GM03348 (cell line): ENCODE measurements around the gene ALOXE3.
"Not testable (repeated sequence)": the region's sequence is repeated elsewhere in the genome, so short reads cannot be mapped to it uniquely, and the experiment has no call there.

Source experiments
- DNase-seq: peaks from one replicate; pipeline ENCODE4 v3.0.0; 2012; ENCODE audit warnings: low spot score

Gene ALOXE3

DNA sequence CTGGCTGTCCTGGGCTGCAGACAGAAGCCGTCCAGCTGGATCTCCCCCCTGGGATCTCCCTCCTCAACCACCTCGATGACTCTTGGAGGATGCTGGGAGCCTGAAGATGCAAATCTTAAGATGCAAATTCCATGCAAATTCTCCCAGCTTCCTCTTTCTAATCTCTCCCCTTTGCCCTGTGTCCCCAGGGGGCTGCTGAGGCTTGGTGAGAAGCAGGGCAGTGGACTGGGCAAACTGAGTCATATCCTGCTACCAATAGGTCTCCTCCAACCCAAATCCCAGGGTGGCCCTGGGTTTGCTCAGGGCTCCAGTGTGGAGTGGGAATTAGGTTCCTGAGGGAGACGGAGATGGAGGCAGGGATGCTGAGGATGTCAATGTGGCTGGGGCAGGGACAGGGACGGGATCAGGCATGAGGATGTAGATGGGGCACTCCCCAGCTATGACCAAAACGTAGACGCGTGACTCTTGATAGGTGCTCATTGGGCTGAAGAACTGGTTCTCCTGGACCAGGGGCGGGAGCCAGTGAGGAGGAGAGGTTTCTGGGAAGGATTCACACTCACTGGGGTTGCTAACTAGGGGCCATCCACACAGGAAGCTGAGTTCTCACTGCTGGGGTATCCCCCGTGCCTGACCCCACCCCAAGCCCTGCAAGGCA is 27.2 kb downstream of the ALOXE3 start:
- no peak for DNase-seq

DNA sequence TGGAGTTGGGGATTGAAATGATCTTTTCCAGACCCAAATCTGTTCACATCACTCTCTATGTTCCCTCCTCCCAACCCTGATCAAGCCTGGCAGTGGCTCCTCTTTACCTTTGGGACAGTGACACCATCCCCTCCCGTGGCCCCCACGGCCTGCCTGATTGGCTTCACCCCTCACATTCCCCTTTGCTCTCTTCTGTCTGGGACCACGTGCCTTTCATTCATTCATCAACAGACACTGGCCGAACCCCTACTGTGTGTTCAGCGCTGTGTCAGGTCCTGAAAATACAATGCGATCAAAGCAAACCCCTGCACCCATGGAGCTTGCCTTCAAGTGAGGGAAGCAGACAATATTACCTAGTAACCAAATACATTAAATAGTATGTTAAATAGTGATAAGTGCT is 28.6 kb downstream of the ALOXE3 start:
- DNase-seq, result no peak

DNA sequence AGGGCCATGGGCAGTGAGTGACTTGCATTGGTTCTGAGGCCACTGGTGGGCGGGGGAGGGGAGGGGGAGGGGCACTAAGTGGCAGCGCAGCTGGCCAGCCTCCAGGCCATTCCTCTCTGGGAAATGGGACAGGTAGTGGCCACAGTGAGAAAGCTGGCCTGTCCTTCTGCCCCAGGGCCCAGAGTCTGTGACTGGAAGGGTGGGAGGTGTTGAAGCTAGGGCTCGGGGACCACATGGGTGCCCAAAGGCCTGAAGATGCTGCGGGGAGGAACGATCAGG is 30.4 kb downstream of the ALOXE3 start:
- DNase-seq, result no peak

DNA sequence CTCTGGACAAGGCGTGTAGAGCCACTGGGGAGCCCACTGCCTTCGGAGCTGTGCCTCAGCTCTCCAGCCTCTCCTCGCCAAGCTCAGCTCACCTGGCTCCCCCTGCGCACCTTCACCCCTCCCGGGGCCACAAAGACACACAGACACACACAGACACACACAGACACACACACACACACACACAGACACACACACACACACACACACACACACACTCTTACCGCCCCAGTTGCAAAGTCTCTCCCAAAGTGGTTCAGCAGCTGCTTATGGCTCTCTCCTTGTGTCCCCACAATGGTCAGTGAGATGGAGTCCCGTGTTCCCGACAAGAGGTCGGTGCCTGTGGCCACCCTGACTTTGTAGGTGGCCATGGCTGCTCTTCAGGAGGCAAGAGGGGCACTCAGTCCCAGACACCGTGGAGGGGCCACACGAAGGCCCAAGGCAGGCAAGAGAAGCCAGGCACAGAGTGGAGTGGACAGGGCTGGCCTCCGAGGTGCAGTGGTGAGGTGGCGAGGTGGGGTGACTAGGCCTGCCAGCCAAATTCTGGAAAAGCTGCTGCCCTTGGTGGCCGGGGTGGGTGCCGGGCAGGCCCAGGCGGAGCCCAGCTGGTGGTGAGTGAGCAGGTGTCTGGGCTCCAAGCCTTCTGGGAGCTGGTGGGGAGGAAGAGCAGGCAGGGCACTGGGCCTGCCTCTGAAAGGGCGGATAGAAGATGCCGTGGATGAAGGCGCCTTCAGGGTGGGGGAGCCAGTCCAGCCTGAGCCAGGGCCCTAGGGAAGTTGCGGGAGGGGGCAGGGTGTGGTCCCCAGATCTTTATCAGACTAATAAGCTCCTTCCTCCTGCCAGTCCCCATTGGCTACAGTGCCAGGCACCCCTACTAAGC is 31.0 kb downstream of the ALOXE3 start, which contains the start of gene ALOX12B:
ALOX12B (minus strand) TSS at position 642 of the 877 bp plus-strand sequence; CDS start at position 368, 274 bp downstream.
- DNase-seq, result no peak

DNA sequence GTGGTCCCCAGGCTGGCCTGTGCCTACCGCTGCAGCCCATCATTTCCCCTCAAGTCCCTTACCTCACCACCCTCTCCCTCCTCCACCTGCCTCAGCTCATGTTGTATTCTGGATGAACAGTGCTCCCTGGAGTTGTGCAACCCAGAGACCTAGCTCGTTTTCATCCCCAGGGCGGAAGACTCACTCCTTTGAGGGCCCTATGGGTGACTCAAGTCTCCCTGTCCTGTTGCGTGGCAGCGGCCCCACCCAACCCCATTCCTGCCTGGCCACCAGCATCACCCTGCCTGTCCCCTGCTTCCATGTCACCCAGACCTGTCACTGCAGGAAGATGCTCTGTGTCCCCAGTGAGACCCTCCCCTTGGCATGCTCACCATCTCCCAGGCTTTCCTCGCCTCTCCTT is 34.1 kb downstream of the ALOXE3 start:
- DNase-seq, result no peak

DNA sequence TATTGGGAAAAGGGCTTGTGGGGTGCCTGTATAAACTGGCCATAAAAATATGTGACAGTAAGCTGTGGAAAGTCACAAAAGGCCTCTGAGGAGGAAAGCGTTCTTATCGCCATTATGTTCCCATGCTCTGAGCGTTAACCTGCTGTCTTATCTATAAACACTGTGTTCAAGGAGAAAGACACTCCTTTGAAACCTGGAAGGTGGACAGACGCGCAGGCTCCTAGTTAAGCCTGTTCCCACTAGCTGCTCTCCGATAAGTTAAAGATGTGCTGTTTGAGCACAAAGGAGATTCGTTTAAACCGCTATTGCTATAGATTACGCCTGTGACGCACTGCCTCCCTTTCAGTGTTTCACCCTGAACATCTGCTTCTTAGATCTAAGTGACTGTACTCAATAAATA is 36.0 kb downstream of the ALOXE3 start:
- no peak for DNase-seq

DNA sequence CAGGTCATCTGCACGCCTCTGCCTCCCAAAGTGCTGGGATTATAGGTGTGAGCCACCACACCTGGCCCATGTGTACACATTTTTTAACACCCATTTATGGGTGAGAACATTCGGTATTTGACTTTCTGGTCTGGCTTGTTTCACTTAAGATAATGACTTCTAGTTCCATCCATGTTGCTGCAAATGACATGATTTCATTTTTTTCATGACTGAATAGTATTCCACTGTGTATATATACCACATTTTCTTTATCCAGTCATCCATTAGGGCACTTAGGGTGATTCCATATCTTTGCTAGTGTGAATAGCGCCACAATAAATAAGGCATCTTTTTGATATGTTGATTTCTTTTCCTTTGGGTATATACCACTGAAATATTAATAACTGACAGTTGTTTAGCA is 36.4 kb downstream of the ALOXE3 start:
- no peak for DNase-seq

DNA sequence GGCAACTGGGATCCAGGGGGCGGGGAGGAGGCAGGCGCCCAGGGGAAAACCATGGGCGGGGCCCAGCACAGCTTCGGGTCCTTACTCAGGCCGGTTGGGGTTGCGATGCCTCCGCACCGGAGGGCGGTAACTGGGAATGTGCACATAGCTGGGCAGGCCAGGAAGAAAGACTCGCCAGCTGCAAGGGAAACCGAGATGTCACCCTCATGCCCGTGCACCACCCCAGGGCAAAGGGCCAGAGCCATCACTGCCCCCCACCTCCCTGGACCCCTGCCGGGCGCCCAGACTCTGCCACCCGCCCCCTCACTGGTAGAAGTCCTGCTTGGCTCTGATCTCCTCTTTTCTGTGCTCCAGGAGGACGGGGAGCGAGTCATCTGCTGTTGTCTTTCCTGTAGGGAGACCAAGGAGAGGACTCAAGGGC is 37.5 kb downstream of the ALOXE3 start:
- no peak for DNase-seq

DNA sequence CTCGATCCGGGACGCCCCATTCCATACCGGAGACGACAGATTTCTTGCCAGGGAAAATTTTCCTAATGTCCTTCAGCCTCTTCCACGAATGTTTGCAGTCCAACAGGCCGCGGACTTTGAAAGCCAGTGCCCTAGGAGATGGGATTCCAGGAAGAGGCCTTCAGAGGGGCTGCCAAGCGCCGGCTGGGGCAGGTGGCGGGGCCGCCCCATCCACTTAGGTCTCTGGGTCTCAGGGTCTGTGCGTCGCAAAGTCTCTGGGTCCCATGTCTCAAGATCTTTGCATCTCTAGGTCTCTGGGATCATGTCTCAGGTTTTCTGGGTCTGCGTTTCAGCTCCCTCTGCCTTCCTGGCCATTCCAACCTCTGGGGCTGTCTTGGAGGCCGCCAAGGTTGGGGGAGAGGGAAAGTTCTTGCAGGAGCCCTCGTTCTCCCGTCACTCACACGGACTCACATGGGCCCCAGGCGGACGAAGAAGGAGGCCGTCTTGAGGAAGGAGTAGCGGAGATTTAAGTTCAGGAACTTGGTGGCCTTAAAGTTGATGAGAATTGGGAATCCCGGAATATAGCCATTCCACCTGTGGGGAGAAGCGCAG is 38.0 kb downstream of the ALOXE3 start:
- DNase-seq, result no peak

DNA sequence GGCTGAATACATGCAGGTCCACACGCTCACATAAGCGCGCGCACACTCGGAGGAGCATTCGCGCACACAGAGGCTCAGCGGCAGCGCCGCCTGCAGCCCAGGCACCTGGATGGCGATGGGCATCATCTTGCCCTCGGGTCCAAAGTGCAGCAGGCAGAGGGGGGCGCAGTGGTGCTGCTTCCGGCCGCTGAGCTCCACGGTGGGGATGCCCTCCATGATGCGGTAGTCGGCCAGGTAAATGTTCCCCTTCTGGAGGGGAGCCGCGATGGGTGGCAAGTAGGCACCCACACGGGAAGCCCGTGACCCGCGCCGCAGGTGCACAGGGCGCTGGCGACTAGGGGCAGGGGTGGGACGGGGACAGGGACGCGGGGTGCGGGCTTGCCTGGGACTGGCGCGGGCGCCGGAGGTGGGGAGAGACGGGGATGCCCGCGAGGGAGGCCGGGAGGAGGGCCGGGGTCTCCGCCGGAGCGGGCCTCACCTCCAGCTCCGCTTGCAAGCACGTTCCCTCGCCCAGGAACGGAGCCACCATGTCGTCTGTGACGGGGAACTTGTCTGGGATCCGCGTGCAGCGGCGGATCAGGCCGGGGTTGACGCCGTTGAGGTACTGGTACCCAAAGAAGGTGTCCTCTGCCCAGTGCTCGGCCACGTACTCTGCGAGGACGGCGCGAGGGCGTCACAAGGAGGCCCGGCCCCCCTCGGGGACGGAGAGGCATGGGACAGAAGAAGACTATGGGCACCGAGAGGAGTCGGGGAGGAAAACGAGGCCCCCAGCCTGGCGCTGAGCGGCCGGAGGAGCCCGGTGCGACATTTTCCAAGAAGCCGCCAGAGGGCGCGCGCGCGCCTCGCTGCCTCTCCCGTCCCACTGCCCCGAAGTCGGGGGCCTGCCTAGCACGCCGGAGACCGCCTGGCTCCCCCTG is 38.8 kb downstream of the ALOXE3 start:
- peak; percentile 92 for DNase-seq

DNA sequence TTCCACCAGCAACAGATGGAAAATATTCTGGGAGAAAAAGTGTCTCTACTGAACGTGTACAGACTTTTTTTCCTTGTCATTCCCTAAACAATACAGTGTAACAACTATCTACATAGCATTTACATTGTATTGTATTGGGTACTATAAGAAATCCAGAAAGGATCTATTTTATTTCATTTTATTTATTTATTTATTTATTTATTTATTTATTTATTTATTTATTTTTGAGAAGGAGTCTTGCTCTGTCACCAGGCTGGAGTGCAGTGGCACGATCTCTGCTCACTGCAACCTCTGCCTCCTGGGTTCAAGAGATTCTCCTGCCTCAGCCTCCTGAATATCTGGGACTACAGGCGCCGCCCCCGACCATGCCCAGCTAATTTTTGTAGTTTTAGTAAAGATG is 40.4 kb downstream of the ALOXE3 start:
- not testable (repeated sequence) for DNase-seq

DNA sequence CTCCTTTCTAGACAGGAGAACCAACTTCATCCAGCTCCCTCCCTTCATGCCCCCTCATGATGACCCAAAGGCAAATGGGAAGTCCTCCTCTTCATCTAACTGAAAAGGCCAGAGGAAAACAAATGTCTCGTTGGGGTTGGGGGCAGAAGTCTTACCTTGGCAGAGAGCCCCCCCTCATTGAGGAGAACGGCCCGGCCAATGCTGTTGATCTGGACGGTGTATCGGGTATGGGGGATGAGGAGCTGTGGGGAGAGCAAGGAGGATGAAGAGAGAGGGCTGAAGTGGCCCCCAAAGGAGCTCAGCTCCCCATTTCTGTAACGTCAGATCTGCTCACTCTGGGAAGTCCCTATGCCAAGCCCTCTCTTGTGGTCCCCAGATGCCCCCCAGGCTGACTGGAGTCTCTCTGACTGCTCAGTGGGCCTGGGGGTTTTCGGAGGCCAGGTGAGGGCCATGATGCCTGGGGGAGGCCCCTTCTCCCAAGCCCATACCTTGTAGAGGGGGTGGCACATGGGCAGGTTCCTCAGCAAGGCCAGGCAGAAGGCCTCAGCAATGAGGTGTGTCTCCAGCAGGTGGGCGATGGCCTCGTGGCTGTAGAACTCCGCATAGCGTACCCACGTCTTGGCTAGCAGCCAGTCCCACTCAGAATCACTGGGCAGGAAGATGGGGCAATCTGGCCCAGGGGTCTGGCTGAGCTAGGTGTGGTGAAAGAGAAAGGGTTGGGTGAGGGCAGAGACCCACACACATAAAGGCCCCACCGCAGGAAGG is 41.6 kb downstream of the ALOXE3 start:
- DNase-seq, result no peak

DNA sequence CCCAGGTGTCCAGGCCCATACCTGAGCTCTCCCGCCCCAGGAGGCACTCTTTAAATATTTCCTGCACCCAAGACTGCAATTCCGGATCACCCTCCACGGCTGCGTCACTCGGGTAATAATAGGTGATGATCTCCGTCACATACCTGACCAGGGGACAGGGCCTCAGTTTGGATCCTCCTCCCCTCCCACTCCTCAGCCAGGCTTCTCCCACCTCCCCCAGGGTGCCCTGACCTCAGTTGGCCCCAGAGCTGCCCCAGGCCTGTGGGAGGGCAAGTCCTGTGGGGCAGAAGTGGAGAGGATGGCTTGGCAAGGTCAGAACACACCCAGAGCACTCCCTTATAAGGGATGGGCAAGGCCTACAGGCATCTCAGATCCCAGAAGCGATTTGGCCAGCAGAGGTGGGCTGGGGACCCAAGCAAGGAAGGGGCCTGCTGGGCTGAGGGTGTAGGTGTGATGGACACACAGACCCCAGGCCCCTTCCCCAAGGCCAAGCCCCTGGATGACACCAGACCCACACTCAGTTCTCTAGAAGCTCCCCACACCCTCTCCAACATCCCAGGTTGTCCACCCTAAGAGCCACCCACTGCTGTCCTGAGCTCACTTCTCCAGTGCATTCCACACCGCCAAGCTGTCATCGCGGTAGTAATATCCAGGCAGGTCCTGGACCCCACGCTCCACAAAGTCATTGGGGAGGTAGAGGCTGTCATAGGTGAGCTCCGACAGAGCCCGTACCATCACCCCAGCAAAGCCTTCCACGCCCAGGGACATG is 42.6 kb downstream of the ALOXE3 start:
- no peak for DNase-seq

DNA sequence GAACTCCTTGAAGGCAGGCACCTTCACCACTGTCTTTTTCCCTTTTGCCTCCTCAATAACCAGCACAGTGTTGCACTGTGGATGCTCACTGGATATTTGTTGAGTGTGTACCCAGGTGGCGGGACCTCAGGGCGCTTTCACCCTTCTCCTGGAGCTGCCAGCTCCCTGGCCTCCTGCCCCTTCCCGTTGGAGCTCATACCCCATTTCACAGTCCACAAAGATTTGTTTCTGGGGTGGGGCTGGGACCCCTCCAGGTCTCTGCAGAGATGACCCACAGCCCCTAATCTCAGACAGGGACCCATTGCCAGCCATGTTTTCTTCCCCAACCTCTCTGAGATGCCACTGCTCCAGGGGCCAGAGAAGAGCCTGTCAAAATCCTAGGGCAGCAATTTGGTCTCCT is 43.2 kb downstream of the ALOXE3 start:
- no peak for DNase-seq

DNA sequence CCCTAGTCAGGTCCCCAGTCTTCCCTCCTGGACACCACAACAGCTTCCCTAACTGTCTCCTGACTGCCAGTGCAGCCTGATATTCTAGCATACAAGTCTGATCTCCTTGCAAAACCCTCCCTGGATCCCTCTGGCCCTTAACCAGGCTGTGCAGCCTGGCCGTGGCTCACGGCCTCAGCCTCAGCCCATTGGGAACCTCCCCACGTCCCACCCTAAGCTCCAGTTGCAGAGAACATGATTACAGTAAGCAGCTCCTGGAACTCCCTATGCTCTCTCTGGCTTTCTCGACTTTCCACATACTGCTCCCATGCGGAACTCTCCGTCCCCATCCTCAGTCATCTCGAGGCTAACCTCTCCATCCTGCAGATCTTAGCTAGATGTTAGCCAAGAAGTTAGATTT is 43.8 kb downstream of the ALOXE3 start:
- DNase-seq, result no peak

DNA sequence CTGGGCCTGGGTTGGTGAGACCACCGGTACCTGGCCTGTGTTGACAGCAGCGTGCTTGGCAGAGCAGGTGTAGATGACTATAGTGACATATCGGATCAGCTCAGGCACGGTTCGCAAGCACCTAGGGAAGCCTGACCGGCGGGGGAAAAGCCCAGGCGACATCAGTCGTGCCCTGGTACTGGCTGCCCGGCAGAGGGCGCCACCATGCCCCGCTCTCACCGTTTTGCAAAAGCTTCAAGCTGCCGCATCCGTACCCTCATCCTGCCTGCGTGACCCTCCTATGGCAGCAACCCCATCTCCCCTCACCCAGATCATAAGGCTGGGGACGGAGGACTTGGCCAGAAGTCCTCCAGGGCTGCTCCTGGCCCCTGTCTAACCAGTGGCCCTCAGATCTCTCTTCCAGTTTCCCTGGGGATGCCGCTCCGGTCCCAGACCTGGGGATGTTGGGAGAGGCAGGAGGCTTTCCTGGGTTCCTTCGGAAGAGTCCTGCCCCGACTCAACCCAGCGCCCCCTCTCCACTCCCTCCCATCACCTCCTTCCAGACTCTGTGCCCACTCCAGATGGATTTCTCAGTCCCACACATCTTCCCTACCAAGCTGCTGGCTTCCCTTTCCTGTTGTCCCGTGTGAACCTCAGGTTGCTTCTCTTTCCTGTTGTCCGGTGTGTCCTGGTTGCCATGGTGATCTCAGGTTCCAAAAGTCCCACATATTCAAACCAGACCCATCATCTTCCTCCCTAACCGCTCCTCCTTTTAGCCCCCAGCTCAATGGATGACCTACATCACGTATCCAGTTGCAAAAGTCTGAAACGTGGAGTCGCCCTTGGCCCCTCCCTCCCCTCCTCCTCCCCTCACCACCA is 44.5 kb downstream of the ALOXE3 start:
- DNase-seq, result peak; percentile 87

DNA sequence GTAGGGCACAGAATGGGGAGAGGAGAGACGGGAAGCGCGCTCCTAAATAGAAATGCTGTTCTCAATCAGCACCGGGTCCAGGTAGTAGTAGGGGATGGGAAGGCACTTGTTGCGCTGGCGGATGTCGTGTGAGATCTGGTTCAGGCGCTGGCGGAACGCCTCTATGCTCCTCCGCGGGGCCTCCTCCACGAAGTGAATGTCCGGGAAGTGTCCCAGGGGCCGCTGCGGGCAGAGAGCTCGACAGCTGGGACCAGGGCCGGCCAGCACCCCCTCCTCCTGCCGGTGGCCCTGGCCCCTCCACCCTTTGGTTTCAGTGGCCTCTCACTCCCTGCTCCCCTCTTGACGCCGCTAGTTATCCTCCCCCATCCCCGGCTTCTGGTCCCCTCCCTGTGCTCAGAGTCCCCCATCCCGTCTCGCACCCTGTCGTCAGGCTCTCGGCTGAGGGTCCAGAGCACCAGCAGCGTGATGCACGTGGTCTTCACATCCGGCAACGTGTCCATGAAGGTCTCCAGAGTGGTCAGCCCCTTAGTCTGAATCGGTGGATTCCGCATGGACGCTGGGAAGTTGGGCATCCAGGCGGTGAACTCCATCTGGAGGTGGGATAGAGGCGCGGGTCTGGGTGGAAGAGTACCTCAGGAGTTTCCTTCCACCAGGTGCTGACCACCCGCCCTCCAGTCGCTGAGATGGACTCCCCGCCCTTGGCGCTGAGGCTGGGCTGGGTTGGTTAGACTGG is 45.4 kb downstream of the ALOXE3 start:
- peak; percentile 30 for DNase-seq

DNA sequence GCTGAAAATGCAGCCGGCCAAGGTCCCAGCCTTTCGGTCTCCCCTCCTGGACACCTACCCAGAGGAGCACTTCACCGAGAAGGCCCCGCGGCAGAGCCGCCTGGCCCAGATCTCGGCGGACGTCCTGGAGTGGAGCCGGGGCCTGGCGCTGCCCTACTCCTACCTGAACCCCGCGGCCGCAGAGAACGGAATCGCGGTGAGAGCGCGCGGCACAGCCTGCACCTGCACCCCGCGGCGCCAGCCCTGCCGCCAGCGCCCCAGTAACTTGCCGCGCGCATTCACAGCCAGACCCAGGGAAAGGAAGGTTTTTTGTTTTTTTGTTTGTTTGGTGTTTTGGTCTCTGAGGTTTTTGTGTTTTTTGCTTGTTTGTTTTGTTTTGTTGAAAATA is 46.0 kb downstream of the ALOXE3 start:
- no peak for DNase-seq

DNA sequence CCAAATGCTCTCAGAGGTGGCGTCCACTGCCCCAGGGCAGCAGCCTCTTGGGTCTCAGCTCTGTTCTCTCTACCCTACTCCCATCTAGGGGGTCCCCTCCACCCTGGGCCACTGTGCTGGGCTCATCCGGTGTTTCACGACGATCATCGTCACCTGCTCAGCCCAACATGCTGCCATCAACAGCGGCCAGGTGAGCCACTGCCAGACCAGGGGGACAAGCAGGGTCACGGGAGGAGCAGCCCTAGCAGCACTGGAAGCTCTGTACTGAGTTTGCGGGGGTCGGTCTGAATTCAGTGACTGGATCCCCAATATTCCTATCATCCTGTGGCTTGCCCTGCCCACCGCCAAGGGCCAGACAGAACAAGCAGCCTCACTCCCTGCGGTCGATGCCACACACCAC is 46.8 kb downstream of the ALOXE3 start:
- no peak for DNase-seq
